HL-60 (cell line): Measurements from ENCODE around the gene PRR9.
A peak's percentile ranks its signal among the peaks of the same experiment; 100 is the strongest.
"Not testable (repeated sequence)": the region's sequence is repeated elsewhere in the genome, so short reads cannot be mapped to it uniquely, and the experiment has no call there.

Experiments used
- DNase-seq, 2 experiments: peaks; one replicate each; pipeline ENCODE4 v3.0.0-alpha.2; 2010 to 2020; ENCODE audit warnings: low read depth in 1 of 2, low spot score in 1 of 2
- H3K27ac ChIP-seq: fragments of 250-450 bp; sonication (Bioruptor Pico); replicated peaks from 2 replicates; pipeline ENCODE4 v1.5.1; 2020; ENCODE audit warnings: mild to moderate bottlenecking, moderate library complexity
- H3K27me3 ChIP-seq: fragments of 250-450 bp; sonication (Bioruptor Pico); 2 replicates; pipeline ENCODE4 v1.5.1; 2021; ENCODE audit warnings: mild to moderate bottlenecking, moderate library complexity; ENCODE audit not compliant: insufficient read depth, poor library complexity, severe bottlenecking
- H3K4me3 ChIP-seq: replicated peaks from 2 replicates; pipeline ENCODE4 v1.5.1; 2011; ENCODE audit warnings: mild to moderate bottlenecking, control low read depth, low read length; ENCODE audit not compliant: insufficient read depth
- CTCF ChIP-seq: IDR thresholded peaks from one replicate; pipeline ENCODE4 v1.5.1; 2011; ENCODE audit warnings: low read length, control low read depth, inconsistent platforms; ENCODE audit not compliant: insufficient read depth
- GABPA ChIP-seq: IDR thresholded peaks from 2 replicates; pipeline ENCODE4 v1.6.1; 2012; ENCODE audit warnings: low read depth
- POLR2AphosphoS5 ChIP-seq: IDR thresholded peaks from 2 replicates; pipeline ENCODE4 v1.6.1; 2012; ENCODE audit warnings: low read depth
- REST ChIP-seq: IDR thresholded peaks from 2 replicates; pipeline ENCODE4 v1.6.1; 2012; ENCODE audit warnings: low read depth; ENCODE audit not compliant: insufficient replicate concordance
- SPI1 ChIP-seq: IDR thresholded peaks from 2 replicates; pipeline ENCODE4 v1.6.1; 2012; ENCODE audit warnings: low read depth, mild to moderate bottlenecking, borderline replicate concordance

The PRR9 gene

GRCh38 chr1:153227810-153228209, 10.4 kb downstream of the PRR9 start:
- Histone ChIP-seq H3K4me3 (no peak overlapping the region), H3K27me3 (no peaks in the 10 kb centered on the region), H3K27ac (no peak overlapping the region)
- DNase-seq = no peak
- TF ChIP-seq CTCF = no peak
- no peak for TF ChIP-seq GABPA
- TF ChIP-seq POLR2AphosphoS5 = no peak
- no peak for TF ChIP-seq REST
- TF ChIP-seq SPI1 = no peak

- Histone ChIP-seq H3K27me3 (no peaks in the 10 kb centered on the region), H3K27ac (no peak overlapping the region), H3K4me3 (no peak overlapping the region)
- no peak for TF ChIP-seq CTCF
- no peak for DNase-seq
These were observed 11.1 kb downstream of the PRR9 start for GRCh38 chr1:153228491-153228890.

GRCh38 chr1:153229076-153229829, 11.9 kb downstream of the PRR9 start:
- not testable (repeated sequence) for H3K4me3 ChIP-seq, H3K27me3 ChIP-seq, H3K27ac ChIP-seq
- DNase-seq = peak in 1 of 2 experiments; percentile 9
- TF ChIP-seq CTCF = peak; percentile 19

- Histone ChIP-seq H3K27ac (peak overlapping the region; percentile 19; the same call in 1 of the 2 replicates), H3K4me3 (no peak overlapping the region), H3K27me3 (no peaks in the 10 kb centered on the region)
- TF ChIP-seq GABPA (no peak), SPI1 (no peak), REST (no peak), POLR2AphosphoS5 (no peak), CTCF (no peak)
- DNase-seq = no peak
These were observed 14.0 kb downstream of the PRR9 start for GRCh38 chr1:153231363-153231762.
